Activated effector memory CD4-positive, alpha-beta T cell treated with Interleukin-2 at 50 U/mL for 16 hours (primary cell): Measurements from ENCODE around the gene GABRG3.

Experiments
- DNase-seq: peaks from one replicate; pipeline ENCODE4 v3.0.0-alpha.2; 2020

The GABRG3 gene

GRCh38 chr15:27196691-27197090, 225.7 kb downstream of the GABRG3 start:
- no peak for DNase-seq

- no peak for DNase-seq
Observed at GRCh38 chr15:27201425-27201824, 230.4 kb downstream of the GABRG3 start.

GRCh38 chr15:27210176-27210575, 239.2 kb downstream of the GABRG3 start:
- no peak for DNase-seq

GRCh38 chr15:27214032-27214431, 243.1 kb downstream of the GABRG3 start:
- DNase-seq = no peak

- DNase-seq = no peak
Observed at GRCh38 chr15:27214961-27215360, 244.0 kb downstream of the GABRG3 start.

GRCh38 chr15:27218426-27218825, 247.4 kb downstream of the GABRG3 start:
- no peak for DNase-seq

- DNase-seq = no peak
Observed at GRCh38 chr15:27219636-27220035, 248.7 kb downstream of the GABRG3 start.

GRCh38 chr15:27220199-27220598, 249.2 kb downstream of the GABRG3 start:
- no peak for DNase-seq

GRCh38 chr15:27222479-27222878, 251.5 kb downstream of the GABRG3 start:
- no peak for DNase-seq

- no peak for DNase-seq
Observed at GRCh38 chr15:27223179-27223578, 252.2 kb downstream of the GABRG3 start.

GRCh38 chr15:27231811-27232210, 260.8 kb downstream of the GABRG3 start:
- no peak for DNase-seq

GRCh38 chr15:27232876-27233275, 261.9 kb downstream of the GABRG3 start:
- no peak for DNase-seq

- DNase-seq = no peak
Observed at GRCh38 chr15:27234593-27234992, 263.6 kb downstream of the GABRG3 start.

- no peak for DNase-seq
Observed at GRCh38 chr15:27235161-27235560, 264.2 kb downstream of the GABRG3 start.

- DNase-seq = no peak
Observed at GRCh38 chr15:27235681-27236080, 264.7 kb downstream of the GABRG3 start.

GRCh38 chr15:27237319-27237939, 266.4 kb downstream of the GABRG3 start:
- no peak for DNase-seq

- DNase-seq = no peak
Observed at GRCh38 chr15:27238209-27238608, 267.2 kb downstream of the GABRG3 start.

GRCh38 chr15:27238707-27239423, 267.9 kb downstream of the GABRG3 start:
- no peak for DNase-seq

GRCh38 chr15:27241943-27242342, 271.0 kb downstream of the GABRG3 start:
- DNase-seq = no peak

GRCh38 chr15:27244047-27244446, 273.1 kb downstream of the GABRG3 start:
- DNase-seq = no peak

- no peak for DNase-seq
Observed at GRCh38 chr15:27248251-27248650, 277.3 kb downstream of the GABRG3 start.

- DNase-seq = no peak
Observed at GRCh38 chr15:27249046-27249759, 278.2 kb downstream of the GABRG3 start.

GRCh38 chr15:27249760-27250109, 278.8 kb downstream of the GABRG3 start:
- no peak for DNase-seq

- no peak for DNase-seq
Observed at GRCh38 chr15:27250223-27250622, 279.2 kb downstream of the GABRG3 start.
